H9 (cell line): ENCODE measurements around the gene MTMR3. TPM values are rescaled to one million over a fixed set of nuclear protein-coding genes. Genes with fewer than 3 reads are reported as not detected.

ENCODE experiments used
- DNase-seq: peaks from one replicate; pipeline ENCODE4 v3.0.0-alpha.2; 2017
- H2AFZ ChIP-seq: one replicate; pipeline ENCODE4 v1.6.1; 2013; ENCODE audit warnings: mild to moderate bottlenecking, low read length, control low read depth, moderate library complexity
- H2AK5ac ChIP-seq: 2 replicates; pipeline ENCODE4 v1.6.1; 2013; ENCODE audit warnings: low read length, control low read depth, mixed read lengths; ENCODE audit not compliant: insufficient read length
- H2BK120ac ChIP-seq: one replicate; pipeline ENCODE4 v1.6.1; 2013; ENCODE audit warnings: low read depth, mild to moderate bottlenecking, low read length, control low read depth, inconsistent platforms; ENCODE audit not compliant: poor library complexity, severe bottlenecking
- H2BK12ac ChIP-seq: 2 replicates; pipeline ENCODE4 v1.6.1; 2013; ENCODE audit warnings: low read length, control low read depth, mixed read lengths, low read depth; ENCODE audit not compliant: insufficient read length
- H2BK15ac ChIP-seq: 2 replicates; pipeline ENCODE4 v1.6.1; 2013; ENCODE audit warnings: low read depth, low read length, control low read depth
- H2BK20ac ChIP-seq: one replicate; pipeline ENCODE4 v1.6.1; 2013; ENCODE audit warnings: low read depth, mild to moderate bottlenecking, low read length, control low read depth, inconsistent platforms; ENCODE audit not compliant: poor library complexity, severe bottlenecking
- H2BK5ac ChIP-seq: 2 replicates; pipeline ENCODE4 v1.6.1; 2013; ENCODE audit warnings: low read length, control low read depth, mixed read lengths; ENCODE audit not compliant: insufficient read length
- H3K14ac ChIP-seq: 2 replicates; pipeline ENCODE4 v1.6.1; 2013; ENCODE audit warnings: low read length, control low read depth; ENCODE audit not compliant: insufficient read depth
- H3K18ac ChIP-seq: 2 replicates; pipeline ENCODE4 v1.6.1; 2013; ENCODE audit warnings: low read depth, mild to moderate bottlenecking, mixed read lengths, low read length, control low read depth; ENCODE audit not compliant: insufficient read length
- H3K23ac ChIP-seq: 2 replicates; pipeline ENCODE4 v1.6.1; 2013; ENCODE audit warnings: low read length, control low read depth, mixed read lengths, low read depth; ENCODE audit not compliant: insufficient read length
- H3K23me2 ChIP-seq: 2 replicates; pipeline ENCODE4 v1.6.1; 2013; ENCODE audit warnings: low read depth, mild to moderate bottlenecking, mixed read lengths, low read length, control low read depth; ENCODE audit not compliant: insufficient read length, poor library complexity, severe bottlenecking
- H3K27ac ChIP-seq: 2 replicates; pipeline ENCODE4 v1.5.1; 2013; ENCODE audit warnings: low read length, control low read depth, mixed read lengths, low read depth; ENCODE audit not compliant: insufficient read length
- H3K27me3 ChIP-seq: 2 replicates; pipeline ENCODE4 v1.6.1; 2013; ENCODE audit warnings: low read length, control low read depth, inconsistent platforms; ENCODE audit not compliant: insufficient read depth
- H3K4ac ChIP-seq: 2 replicates; pipeline ENCODE4 v1.6.1; 2013; ENCODE audit warnings: low read depth, mild to moderate bottlenecking, control low read depth, inconsistent platforms, low read length, moderate library complexity
- H3K4me1 ChIP-seq: 2 replicates; pipeline ENCODE4 v1.6.1; 2013; ENCODE audit warnings: low read length, control low read depth, inconsistent platforms; ENCODE audit not compliant: insufficient read depth
- H3K4me2 ChIP-seq: 2 replicates; pipeline ENCODE4 v1.6.1; 2013; ENCODE audit warnings: low read length, control low read depth, mixed read lengths; ENCODE audit not compliant: insufficient read length, insufficient read depth
- H3K56ac ChIP-seq: 2 replicates; pipeline ENCODE4 v1.6.1; 2013; ENCODE audit warnings: low read depth, mild to moderate bottlenecking, mixed read lengths, low read length, control low read depth; ENCODE audit not compliant: insufficient read length
- H3K79me1 ChIP-seq: 2 replicates; pipeline ENCODE4 v1.6.1; 2013; ENCODE audit warnings: low read depth, mild to moderate bottlenecking, moderate library complexity, low read length, control low read depth, inconsistent platforms; ENCODE audit not compliant: insufficient read depth, poor library complexity, severe bottlenecking
- H3K79me2 ChIP-seq: 2 replicates; pipeline ENCODE4 v1.6.1; 2013; ENCODE audit warnings: low read length, control low read depth, inconsistent platforms; ENCODE audit not compliant: insufficient read depth
- H3K9ac ChIP-seq: 2 replicates; pipeline ENCODE4 v1.6.1; 2013; ENCODE audit warnings: low read length, control low read depth, mixed read lengths; ENCODE audit not compliant: insufficient read length; ENCODE audit errors: extremely low read depth
- H3K9me3 ChIP-seq: one replicate; pipeline ENCODE4 v1.6.1; 2013; ENCODE audit warnings: low read depth, low read length, inconsistent platforms; ENCODE audit not compliant: control insufficient read depth
- H3T11ph ChIP-seq: one replicate; pipeline ENCODE4 v1.6.1; 2013; ENCODE audit warnings: mild to moderate bottlenecking, low read length, control low read depth, inconsistent platforms
- H4K20me1 ChIP-seq: one replicate; pipeline ENCODE4 v1.6.1; 2013; ENCODE audit not compliant: control insufficient read depth, insufficient read length, insufficient read depth
- H4K5ac ChIP-seq: 2 replicates; pipeline ENCODE4 v1.6.1; 2013; ENCODE audit warnings: low read depth, mild to moderate bottlenecking, mixed read lengths, low read length, control low read depth; ENCODE audit not compliant: insufficient read length
- H4K8ac ChIP-seq: replicated peaks from 2 replicates; pipeline ENCODE4 v1.6.1; 2013; ENCODE audit warnings: low read length, control low read depth, mixed read lengths, low read depth; ENCODE audit not compliant: insufficient read length
- H4K91ac ChIP-seq: 2 replicates; pipeline ENCODE4 v1.6.1; 2013; ENCODE audit warnings: low read depth, mild to moderate bottlenecking, moderate library complexity, mixed read lengths, low read length, control low read depth; ENCODE audit not compliant: insufficient read length
- H3K27ac Mint-ChIP-seq, 3 experiments: 2 replicates in 2 of 3; 3 replicates in 1 of 3; pipeline ENCODE4 v1.8.0; 2020 to 2021; ENCODE audit warnings: mixed read lengths in 3 of 3, mild to moderate bottlenecking in 1 of 3, moderate library complexity in 1 of 3
- H3K27me3 Mint-ChIP-seq: 2 replicates; pipeline ENCODE4 v1.8.0; 2021; ENCODE audit warnings: low read depth, mild to moderate bottlenecking, moderate library complexity, mixed read lengths
- H3K36me3 Mint-ChIP-seq, 3 experiments: 2 replicates in 2 of 3; 3 replicates in 1 of 3; pipeline ENCODE4 v1.8.0; 2020 to 2021; ENCODE audit warnings: low read depth in 3 of 3, mixed read lengths in 3 of 3; ENCODE audit not compliant: insufficient read depth in 1 of 3
- H3K4me1 Mint-ChIP-seq, 2 experiments: 2 replicates each; pipeline ENCODE4 v1.8.0; 2020; ENCODE audit warnings: mixed read lengths in 2 of 2
- H3K4me3 Mint-ChIP-seq, 2 experiments: 2 replicates in 1 of 2; 3 replicates in 1 of 2; pipeline ENCODE4 v1.8.0; 2020 to 2021; ENCODE audit warnings: mild to moderate bottlenecking in 2 of 2, mixed read lengths in 2 of 2, moderate library complexity in 1 of 2
- H3K9me3 Mint-ChIP-seq, 2 experiments: 2 replicates in 1 of 2; 3 replicates in 1 of 2; pipeline ENCODE4 v1.8.0; 2020; ENCODE audit warnings: mild to moderate bottlenecking in 2 of 2, mixed read lengths in 2 of 2, moderate library complexity in 1 of 2
- WGBS: extraction: QIAGEN DNeasy Blood & Tissue Kit; methylation state at CpG from one replicate; pipeline ENCODE4 v1.1.7; 2013; ENCODE audit warnings: missing lambda C conversion rate, low lambda C conversion rate, mixed read lengths; ENCODE audit not compliant: insufficient read length; ENCODE audit errors: extremely low coverage; 5-methylcytosine and 5-hydroxymethylcytosine counted together
- total RNA-seq: library from RNA; stranded (reverse); gene quantifications from 2 replicates; pipeline ENCODE4 v1.2.1, GENCODE V29; 2021
- TF ChIP-seq, protein P1 (sequence below): fragments of 200-600 bp; sonication (generic); conservative IDR thresholded peaks from 3 replicates; pipeline ENCODE4 v1.8.0; 2021; ENCODE audit warnings: antibody characterized with exemption, mild to moderate bottlenecking

The MTMR3 gene
- total RNA-seq, 1 experiment from 2014 or later = 19.8 TPM

DNA sequence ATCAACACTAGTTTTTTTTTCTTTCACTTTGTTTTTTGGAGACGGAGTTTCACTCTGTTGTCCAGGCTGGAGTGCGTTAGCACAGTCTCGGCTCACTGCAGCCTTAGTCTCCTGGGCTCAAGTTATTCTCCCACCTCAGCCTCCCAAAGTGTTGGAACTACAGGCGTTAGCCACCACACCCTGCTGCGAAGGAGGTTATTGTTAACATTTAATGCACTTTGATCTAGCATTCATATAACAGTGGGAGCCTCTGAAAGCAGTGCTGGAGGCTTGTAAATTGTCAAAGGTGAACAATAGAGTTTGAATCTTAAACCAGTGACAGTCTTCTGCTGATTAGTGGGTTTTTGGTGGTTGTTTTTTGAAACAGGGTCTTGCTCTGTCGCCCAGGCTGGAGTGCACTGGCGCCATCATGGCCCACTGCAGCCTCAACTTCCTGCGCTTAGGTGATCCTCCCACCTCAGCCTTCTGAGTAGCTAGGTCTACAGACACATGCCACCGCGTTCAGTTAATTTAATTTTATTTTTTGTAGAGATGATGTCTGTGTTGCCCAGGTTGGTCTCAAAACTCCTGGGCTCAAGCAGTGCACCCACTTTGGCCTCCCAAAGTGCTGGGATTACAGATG is 100.4 kb downstream of the MTMR3 start:
- Histone ChIP-seq H3K56ac (no peak overlapping the region), H4K5ac (no peak overlapping the region), H2BK20ac (no peak overlapping the region), H3T11ph (no peak overlapping the region), H3K27me3 (no peaks in the 10 kb centered on the region), H3K4ac (no peak overlapping the region), H2BK15ac (no peak overlapping the region), H2BK12ac (no peak overlapping the region), H2BK120ac (no peak overlapping the region), H2AK5ac (no peak overlapping the region), H3K79me2 (no peaks in the 10 kb centered on the region), H3K9ac (no peak overlapping the region), H2BK5ac (no peak overlapping the region), H3K14ac (no peak overlapping the region), H4K20me1 (no peaks in the 10 kb centered on the region), H3K4me2 (no peak overlapping the region), H3K79me1 (no peaks in the 10 kb centered on the region), H2AFZ (no peak overlapping the region), H3K4me1 (no peaks in the 10 kb centered on the region), H3K18ac (no peak overlapping the region), H3K23ac (no peak overlapping the region), H3K23me2 (no peaks in the 10 kb centered on the region), H4K8ac (no peak overlapping the region), H4K91ac (no peak overlapping the region), H3K9me3 (no peaks in the 10 kb centered on the region), H3K27ac (no peak overlapping the region)
- Mint-ChIP-seq H3K27me3 (no peaks in the 10 kb centered on the region), H3K4me1 (peaks cover 20 to 21% of the 10 kb centered on the region in 2 experiments), H3K27ac (no peak overlapping the region), H3K36me3 (peaks cover 0 to 19% (median 17%) of the 10 kb centered on the region in 3 experiments; a peak in 5 of 7 replicates), H3K4me3 (no peak overlapping the region), H3K9me3 (no peaks in the 10 kb centered on the region)
- no peak for DNase-seq
- TF ChIP-seq, protein P1, sequence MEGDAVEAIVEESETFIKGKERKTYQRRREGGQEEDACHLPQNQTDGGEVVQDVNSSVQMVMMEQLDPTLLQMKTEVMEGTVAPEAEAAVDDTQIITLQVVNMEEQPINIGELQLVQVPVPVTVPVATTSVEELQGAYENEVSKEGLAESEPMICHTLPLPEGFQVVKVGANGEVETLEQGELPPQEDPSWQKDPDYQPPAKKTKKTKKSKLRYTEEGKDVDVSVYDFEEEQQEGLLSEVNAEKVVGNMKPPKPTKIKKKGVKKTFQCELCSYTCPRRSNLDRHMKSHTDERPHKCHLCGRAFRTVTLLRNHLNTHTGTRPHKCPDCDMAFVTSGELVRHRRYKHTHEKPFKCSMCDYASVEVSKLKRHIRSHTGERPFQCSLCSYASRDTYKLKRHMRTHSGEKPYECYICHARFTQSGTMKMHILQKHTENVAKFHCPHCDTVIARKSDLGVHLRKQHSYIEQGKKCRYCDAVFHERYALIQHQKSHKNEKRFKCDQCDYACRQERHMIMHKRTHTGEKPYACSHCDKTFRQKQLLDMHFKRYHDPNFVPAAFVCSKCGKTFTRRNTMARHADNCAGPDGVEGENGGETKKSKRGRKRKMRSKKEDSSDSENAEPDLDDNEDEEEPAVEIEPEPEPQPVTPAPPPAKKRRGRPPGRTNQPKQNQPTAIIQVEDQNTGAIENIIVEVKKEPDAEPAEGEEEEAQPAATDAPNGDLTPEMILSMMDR = no peak
- WGBS = no CpG with 5 or more reads among the region's 10 CpGs
